ENCODE measurements around the gene MEIS1. TPM values are rescaled to one million over a fixed set of nuclear protein-coding genes. Genes with fewer than 3 reads are reported as not detected.

Gene MEIS1
- total and polyA plus RNA-seq, 2 donors (not counting 1 experiment from before 2014, with no cell fraction given), result 0.03 TPM; not detected in 1

DNA sequence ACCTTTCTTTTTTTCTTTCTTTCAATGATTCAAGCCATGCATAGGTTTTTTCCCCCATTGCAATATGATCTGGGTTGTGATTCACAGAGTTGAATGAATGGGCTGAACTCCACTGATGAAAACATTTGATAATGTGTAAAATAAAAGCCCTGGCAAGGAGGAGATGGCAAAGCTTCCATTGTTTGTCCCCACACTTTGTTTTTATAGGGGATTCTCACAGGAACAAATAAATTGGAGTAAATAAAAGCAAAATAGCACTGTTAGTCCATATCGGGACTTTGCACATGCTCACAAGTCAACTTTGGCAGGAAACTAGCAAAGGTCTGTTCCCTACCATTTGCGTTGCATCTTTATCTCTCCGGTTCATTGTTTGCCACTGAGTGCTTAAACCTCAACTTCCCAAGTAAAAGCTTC, 55.7 kb downstream of the MEIS1 start:
- Histone ChIP-seq H2AFZ (ENCODE audit: insufficient read depth, low read depth, low read length, poor library complexity, severe bottlenecking) (no peak overlapping the region), H3K9me3 (ENCODE audit: control extremely low read depth in 1 of 3, control insufficient read depth in 2 of 3, insufficient read depth in 1 of 3, low read length in 2 of 3) (no peaks in the 10 kb centered on the region), H3K36me3 (replicated peaks in 1 of 2; ENCODE audit: control extremely low read depth in 1 of 2, control insufficient read depth in 1 of 2, extremely low read depth in 1 of 2, insufficient read depth in 2 of 2, low read length in 1 of 2) (no peaks in the 10 kb centered on the region), H3K4me2 (replicated peaks; ENCODE audit: low read depth, low read length, poor library complexity, severe bottlenecking) (no peak overlapping the region), H3K79me2 (ENCODE audit: control insufficient read depth, insufficient read depth, low read length) (no peaks in the 10 kb centered on the region), H3K4me3 (ENCODE audit: control extremely low read depth in 1 of 5, extremely low read depth in 1 of 5, insufficient read depth in 1 of 5, low read depth in 2 of 5, low read length in 4 of 5) (no peak overlapping the region), H3K27me3 (replicated peaks in 1 of 4; ENCODE audit: control extremely low read depth in 1 of 4, control insufficient read depth in 3 of 4, insufficient read depth in 4 of 4, low read length in 3 of 4) (no peaks in the 10 kb centered on the region), H4K20me1 (ENCODE audit: control insufficient read depth, insufficient read depth, low read length, poor library complexity, severe bottlenecking) (no peaks in the 10 kb centered on the region), H3K9ac (ENCODE audit: low read length) (no peak overlapping the region), H3K27ac (ENCODE audit: low read length in 2 of 2) (no peak overlapping the region), H3K4me1 (ENCODE audit: control insufficient read depth in 2 of 2, insufficient read depth in 2 of 2, low read length in 2 of 2) (no peaks in the 10 kb centered on the region)
- H3K9me3 Mint-ChIP-seq (ENCODE audit: insufficient read depth), result no peaks in the 10 kb centered on the region
- DNase-seq (no peak), ATAC-seq (ENCODE audit: low read depth) (no peak)
- intact Hi-C loops (cut with micrococcal nuclease), result no loop called here
- H3K4me1 Mint-ChIP-seq, result no peaks in the 10 kb centered on the region
- CTCF ChIA-PET, result no interaction called here
- H3K27ac Mint-ChIP-seq, result no peak overlapping the region
- TF ChIP-seq EZH2 (IDR thresholded peaks at IDR 0.05; ENCODE audit: borderline replicate concordance, insufficient read depth, low read depth, low read length, poor library complexity, severe bottlenecking), result no peak
- TF ChIP-seq, protein P1, sequence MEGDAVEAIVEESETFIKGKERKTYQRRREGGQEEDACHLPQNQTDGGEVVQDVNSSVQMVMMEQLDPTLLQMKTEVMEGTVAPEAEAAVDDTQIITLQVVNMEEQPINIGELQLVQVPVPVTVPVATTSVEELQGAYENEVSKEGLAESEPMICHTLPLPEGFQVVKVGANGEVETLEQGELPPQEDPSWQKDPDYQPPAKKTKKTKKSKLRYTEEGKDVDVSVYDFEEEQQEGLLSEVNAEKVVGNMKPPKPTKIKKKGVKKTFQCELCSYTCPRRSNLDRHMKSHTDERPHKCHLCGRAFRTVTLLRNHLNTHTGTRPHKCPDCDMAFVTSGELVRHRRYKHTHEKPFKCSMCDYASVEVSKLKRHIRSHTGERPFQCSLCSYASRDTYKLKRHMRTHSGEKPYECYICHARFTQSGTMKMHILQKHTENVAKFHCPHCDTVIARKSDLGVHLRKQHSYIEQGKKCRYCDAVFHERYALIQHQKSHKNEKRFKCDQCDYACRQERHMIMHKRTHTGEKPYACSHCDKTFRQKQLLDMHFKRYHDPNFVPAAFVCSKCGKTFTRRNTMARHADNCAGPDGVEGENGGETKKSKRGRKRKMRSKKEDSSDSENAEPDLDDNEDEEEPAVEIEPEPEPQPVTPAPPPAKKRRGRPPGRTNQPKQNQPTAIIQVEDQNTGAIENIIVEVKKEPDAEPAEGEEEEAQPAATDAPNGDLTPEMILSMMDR (IDR thresholded peaks at IDR 0.05), result no peak
- WGBS (ENCODE audit: insufficient coverage), result 33% methylated on average over 1 of the region's 3 CpGs
- H3K4me3 Mint-ChIP-seq, result no peak overlapping the region
- peaks cover 4% of the 10 kb centered on the region for H3K27me3 Mint-ChIP-seq
- POLR2A ChIA-PET, result no interaction called here

DNA sequence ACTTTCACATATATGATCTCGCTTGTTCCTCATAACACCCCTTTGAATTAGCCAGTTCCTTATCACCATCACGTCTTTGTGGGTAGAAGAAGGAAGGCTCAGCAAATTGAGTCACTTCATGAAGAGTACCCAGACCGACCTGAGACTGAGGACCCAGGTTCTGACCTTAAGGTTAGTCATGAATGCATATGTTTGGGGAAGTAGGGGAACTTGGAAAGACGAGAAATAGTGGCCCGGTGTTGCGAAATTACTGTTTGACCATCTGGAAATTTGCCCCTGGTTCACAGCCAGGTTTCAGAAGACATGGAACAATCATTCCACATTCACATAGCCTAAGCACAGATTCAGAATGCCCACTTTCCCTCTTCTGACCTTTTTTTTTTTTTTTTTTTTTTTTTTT, 59.8 kb downstream of the MEIS1 start:
- Histone ChIP-seq H3K79me2 (ENCODE audit: control insufficient read depth, insufficient read depth, low read length) (no peaks in the 10 kb centered on the region), H3K36me3 (replicated peaks in 1 of 2; ENCODE audit: control extremely low read depth in 1 of 2, control insufficient read depth in 1 of 2, extremely low read depth in 1 of 2, insufficient read depth in 2 of 2, low read length in 1 of 2) (no peaks in the 10 kb centered on the region), H3K4me1 (ENCODE audit: control insufficient read depth in 2 of 2, insufficient read depth in 2 of 2, low read length in 2 of 2) (no peaks in the 10 kb centered on the region), H3K4me3 (ENCODE audit: control extremely low read depth in 1 of 5, extremely low read depth in 1 of 5, insufficient read depth in 1 of 5, low read depth in 2 of 5, low read length in 4 of 5) (no peak overlapping the region), H3K9me3 (ENCODE audit: control extremely low read depth in 1 of 3, control insufficient read depth in 2 of 3, insufficient read depth in 1 of 3, low read length in 2 of 3) (no peaks in the 10 kb centered on the region), H3K27me3 (replicated peaks in 1 of 4; ENCODE audit: control extremely low read depth in 1 of 4, control insufficient read depth in 3 of 4, insufficient read depth in 4 of 4, low read length in 3 of 4) (peaks cover 0 to 2% (median 0%) of the 10 kb centered on the region in 4 experiments), H2AFZ (ENCODE audit: insufficient read depth, low read depth, low read length, poor library complexity, severe bottlenecking) (no peak overlapping the region), H3K27ac (ENCODE audit: low read length in 2 of 2) (no peak overlapping the region), H3K4me2 (replicated peaks; ENCODE audit: low read depth, low read length, poor library complexity, severe bottlenecking) (no peak overlapping the region), H4K20me1 (ENCODE audit: control insufficient read depth, insufficient read depth, low read length, poor library complexity, severe bottlenecking) (no peaks in the 10 kb centered on the region), H3K9ac (ENCODE audit: low read length) (no peak overlapping the region)
- ChIA-PET POLR2A (no interaction called here), CTCF (no interaction called here)
- ATAC-seq (ENCODE audit: low read depth) (no peak), DNase-seq (no peak)
- 38% methylated on average over 1 of the region's 6 CpGs for WGBS (ENCODE audit: insufficient coverage)
- H3K27ac Mint-ChIP-seq, result no peak overlapping the region
- H3K4me1 Mint-ChIP-seq, result no peaks in the 10 kb centered on the region
- intact Hi-C loops (cut with micrococcal nuclease), result no loop called here
- H3K4me3 Mint-ChIP-seq, result no peak overlapping the region
- H3K27me3 Mint-ChIP-seq, result peaks cover 4% of the 10 kb centered on the region
- TF ChIP-seq, protein P1 (IDR thresholded peaks at IDR 0.05), result no peak
- TF ChIP-seq EZH2 (IDR thresholded peaks at IDR 0.05; ENCODE audit: borderline replicate concordance, insufficient read depth, low read depth, low read length, poor library complexity, severe bottlenecking), result no peak
- no peaks in the 10 kb centered on the region for H3K9me3 Mint-ChIP-seq (ENCODE audit: insufficient read depth)

Data from B cell (primary cell).